Frontal cortex (tissue), 4 donors: ENCODE data around the gene PAGE2B. TPM values are rescaled to one million over a fixed set of nuclear protein-coding genes. Genes with fewer than 3 reads are reported as not detected.
A peak's percentile ranks its signal among the peaks of the same experiment; 100 is the strongest.
"Not testable (repeated sequence)": the region's sequence is repeated elsewhere in the genome, so short reads cannot be mapped to it uniquely, and the experiment has no call there.

Experiments
- DNase-seq, 2 donors: peaks; one replicate each; pipeline ENCODE4 v3.0.0; 2012; ENCODE audit warnings: low spot score in 2 of 2
- FAIRE-seq: peaks from 2 replicates; lab custom pipeline; 2012; peaks lifted over from hg19 to GRCh38; lab: Jason Lieb, UNC
- total RNA-seq: library from RNA; depleted of rRNA; stranded (reverse); fragments of >200 nt; gene quantifications from one replicate; pipeline ENCODE4 v1.2.3, GENCODE V29; 2014
- donor health status: control.
- donor health status: control.
- donor health status: control.

The PAGE2B gene
- not detected for total RNA-seq

DNA sequence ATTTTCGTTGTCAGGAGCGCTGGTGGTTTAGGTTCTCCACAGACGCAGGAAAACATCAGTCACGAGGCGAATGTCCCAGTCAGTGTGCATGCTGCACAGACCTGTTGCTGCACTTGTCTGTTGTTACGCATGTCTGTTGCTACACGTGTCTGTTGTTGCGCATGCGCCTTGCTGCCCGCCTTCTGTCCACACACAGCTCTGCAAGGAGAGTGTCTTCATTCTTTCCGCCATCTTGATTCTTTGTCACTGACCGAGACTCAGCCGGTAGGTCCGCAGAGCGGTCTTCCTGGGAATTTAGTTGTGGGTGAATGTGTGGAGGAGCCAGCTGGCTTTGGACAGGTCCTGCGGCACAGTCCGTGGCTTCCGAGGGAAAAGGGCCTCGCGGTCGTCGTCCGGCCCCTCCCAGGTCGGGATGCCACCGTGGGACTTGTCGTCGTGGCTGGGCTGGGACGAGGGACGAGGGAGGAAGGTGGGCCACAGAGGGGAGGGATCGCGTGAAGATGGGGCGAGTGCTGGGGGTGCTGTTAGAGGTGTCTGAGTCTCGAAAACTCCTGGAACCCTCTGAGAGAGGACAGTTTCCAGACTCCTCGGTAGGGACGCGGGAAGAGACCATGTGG is at the start of gene PAGE2B:
TSS of gene PAGE2B (plus strand) at position 180 of the 617 bp plus-strand sequence. CDS start 1,012 bp downstream, outside the sequence.
- DNase-seq (no peak), FAIRE-seq (no peak)

- FAIRE-seq: no peak
- no peak for DNase-seq
Observed at GRCh38 chrX:55026143-55026542, 48.7 kb upstream of the PAGE2B start.

- FAIRE-seq (no peak), DNase-seq (no peak)
Observed at GRCh38 chrX:55026840-55027239, 48.0 kb upstream of the PAGE2B start.

DNA sequence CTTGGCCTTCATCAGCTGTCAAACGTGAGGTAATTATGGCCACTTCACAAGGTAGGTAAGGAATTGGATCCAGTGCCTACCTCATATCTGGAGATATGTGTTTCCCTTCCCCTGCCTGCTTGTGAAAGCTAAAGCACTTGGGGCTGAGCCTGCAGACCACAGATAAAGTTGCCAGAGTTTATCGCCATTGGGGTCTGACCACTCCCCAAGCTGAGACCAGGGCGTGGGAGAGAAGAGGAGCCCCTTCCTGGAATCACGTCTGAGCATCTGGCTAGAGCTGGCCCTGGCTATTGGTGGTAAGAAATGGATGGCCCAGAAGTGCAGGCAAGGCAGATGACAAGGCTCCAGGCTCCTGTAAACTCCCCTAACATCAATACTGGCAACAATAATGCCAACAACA is 46.8 kb upstream of the PAGE2B start:
- no peak for DNase-seq
- FAIRE-seq: no peak

DNA sequence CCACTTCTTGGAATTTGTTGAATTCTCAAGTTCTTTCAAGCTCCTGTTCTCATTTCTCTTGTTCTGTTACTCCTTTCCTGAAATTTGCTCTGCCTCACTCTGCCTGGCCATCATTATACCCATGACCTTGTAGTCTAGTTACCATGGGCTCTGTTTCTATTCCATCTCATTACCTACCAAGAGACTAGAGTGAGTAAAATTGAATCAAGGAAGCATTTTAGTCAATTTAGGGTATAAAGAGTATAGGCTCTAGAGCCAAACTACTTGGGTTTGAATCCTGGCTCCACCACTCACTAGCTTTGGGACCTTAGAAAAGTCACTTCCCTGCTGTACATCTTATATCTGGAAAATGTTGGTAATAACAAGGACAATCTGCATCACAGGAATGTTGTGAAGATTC is 46.2 kb upstream of the PAGE2B start:
- no peak for FAIRE-seq

DNA sequence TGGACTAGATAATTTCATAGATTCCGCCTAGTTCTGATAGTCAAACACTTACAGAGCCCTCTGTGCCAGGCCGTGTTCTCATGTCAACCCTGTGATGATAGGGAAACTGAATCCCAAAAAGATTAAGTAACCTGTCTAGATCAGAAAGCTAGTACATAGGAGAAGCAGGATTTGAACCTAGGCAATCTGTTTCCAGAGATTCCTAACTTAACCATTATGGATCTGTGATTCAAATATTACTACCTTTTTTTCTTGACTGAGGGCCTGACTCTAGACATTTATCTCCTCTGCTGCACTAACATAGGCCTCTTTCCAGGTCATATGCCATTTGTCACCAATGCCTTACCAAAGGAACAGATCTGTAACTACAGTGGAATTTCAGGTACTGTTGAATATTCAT is 45.5 kb upstream of the PAGE2B start:
- no peak for FAIRE-seq

More for the DNA sequence above, 46.2 kb upstream of the PAGE2B start:
- DNase-seq: no peak

DNA sequence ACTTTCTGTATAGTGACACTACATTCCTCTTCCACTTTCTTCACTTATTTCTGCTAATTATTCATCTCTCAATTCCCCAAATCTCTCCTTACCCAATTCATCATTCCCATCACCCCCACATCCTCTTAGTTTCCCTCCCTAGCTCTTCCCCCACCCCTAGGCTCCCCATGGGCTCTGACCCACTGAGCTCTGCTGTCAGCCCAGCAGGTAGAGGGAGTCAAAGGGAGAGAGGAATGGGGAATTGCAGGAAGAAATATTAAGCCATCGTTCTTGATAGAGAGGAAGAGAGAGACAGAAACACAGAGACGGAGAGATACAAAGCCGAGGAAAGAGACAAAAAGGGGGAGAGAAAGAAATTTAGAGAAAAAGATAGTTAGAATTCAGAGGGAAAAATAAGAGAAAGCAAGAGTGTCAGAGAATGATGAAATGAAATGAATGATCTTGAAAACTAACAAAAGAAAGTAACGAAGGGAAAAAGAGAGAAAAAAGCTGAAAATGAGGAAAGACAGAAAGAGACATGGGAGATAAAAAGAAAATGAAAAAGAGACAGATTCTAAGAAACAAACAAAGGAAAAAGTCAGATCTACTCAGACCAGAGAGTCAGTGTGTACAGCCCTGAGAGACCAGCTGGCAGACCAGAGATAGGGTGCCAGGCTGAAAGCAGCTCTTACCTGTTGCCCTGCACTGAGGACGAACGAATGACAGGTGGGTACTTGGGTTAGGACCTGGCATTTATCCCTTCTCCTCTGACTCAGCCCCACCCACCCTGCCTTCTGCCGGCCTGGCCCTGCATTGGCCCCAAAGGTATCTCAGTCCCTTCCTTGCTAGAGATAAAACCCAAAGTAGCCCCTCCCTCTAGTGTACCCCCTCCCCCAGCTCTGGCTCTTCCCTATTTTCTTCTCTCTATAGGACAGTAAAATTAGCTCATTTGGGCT is 44.3 kb upstream of the PAGE2B start, which contains the start of gene ALAS2:
TSS of gene ALAS2 (minus strand) at position 707 of the 935 bp plus-strand sequence. CDS start 4,977 bp downstream, outside the sequence.
- DNase-seq (no peak), FAIRE-seq (no peak)

More for the DNA sequence above, 45.5 kb upstream of the PAGE2B start:
- no peak for DNase-seq

DNA sequence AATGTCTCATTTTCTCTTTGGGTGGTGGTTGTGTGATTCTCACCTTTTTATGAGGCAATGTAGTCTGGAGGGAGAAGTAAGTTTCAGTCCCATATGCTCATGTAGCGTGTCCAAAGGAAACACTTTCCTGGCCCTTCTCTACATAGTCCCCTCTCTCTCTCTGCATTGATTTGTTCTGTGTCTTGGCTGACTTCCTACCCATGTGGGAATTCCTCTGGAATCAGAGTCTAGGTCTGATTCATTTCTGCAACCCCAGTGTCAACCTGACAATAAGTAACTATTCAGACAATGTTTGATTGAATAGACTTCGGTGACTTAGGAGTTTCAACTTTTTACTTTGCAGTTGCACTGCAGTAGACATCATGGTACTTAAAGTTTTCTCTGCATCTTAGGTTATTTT is 41.4 kb upstream of the PAGE2B start:
- FAIRE-seq: no peak
- no peak for DNase-seq

- no peak for FAIRE-seq
- DNase-seq: no peak
Observed at GRCh38 chrX:55039471-55039870, 35.4 kb upstream of the PAGE2B start.

GRCh38 chrX:55041514-55041913 is 33.3 kb upstream of the PAGE2B start:
- FAIRE-seq: no peak
- no peak for DNase-seq

GRCh38 chrX:55050599-55050998 is 24.2 kb upstream of the PAGE2B start:
- not testable (repeated sequence) for FAIRE-seq, DNase-seq

DNA sequence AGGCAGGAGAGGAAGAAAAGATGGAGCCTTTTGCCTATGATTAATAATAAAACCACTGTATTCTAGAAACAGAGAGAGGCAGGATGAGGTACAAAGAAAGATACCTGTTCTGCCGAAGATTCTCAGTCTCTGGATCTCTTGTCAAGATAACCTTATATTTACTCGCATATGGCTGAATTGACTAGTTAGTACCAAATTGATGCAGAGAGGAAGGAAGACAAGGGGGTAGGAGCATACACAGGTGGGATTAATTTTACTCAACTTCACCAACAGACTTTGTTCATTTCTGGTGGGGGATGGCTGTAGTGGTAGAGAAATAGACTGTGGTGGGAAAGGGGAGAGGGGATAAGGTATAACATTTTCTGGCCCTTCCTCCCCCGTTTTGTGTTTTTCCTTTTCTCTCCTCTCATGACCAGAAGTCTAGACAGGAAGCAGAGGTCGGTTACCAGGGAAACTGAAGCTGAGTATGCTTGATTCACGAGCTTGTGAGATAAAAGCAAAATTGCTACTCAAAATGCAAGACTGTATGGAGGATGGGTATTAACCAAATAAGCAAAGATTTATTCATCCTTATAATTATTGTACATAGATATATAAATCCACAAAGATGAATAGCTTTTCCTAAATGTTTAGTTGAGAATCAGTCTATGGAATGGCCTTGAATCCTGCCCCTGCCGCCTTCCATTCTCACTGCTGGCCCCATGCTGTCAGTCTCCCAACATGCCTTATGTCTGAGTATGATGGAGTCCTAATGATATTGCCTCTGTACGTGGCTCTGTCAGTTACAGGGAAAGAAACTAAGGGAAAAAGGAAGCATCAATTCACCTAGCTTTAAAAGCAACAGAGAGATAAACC is 17.8 kb upstream of the PAGE2B start:
- DNase-seq (no peak), FAIRE-seq (no peak)

- DNase-seq (peak in 1 of 2 donors; percentile 9), FAIRE-seq (peak; percentile 36)
Observed at GRCh38 chrX:55057675-55058249, 17.1 kb upstream of the PAGE2B start.

GRCh38 chrX:55067180-55067579 is 7.7 kb upstream of the PAGE2B start:
- FAIRE-seq, DNase-seq: not testable (repeated sequence)

- no peak for FAIRE-seq
Observed at GRCh38 chrX:55072286-55072685, 2.5 kb upstream of the PAGE2B start.

GRCh38 chrX:55088795-55089489 is 14.1 kb downstream of the PAGE2B start, which contains the start of gene PAGE2:
Gene PAGE2, plus strand, starts transcription at chrX:55089018. Its CDS starts 1,003 bp downstream, at chrX:55090021.
- DNase-seq (no peak), FAIRE-seq (no peak)

More at GRCh38 chrX:55072286-55072685, 2.5 kb upstream of the PAGE2B start:
- DNase-seq: no peak

DNA sequence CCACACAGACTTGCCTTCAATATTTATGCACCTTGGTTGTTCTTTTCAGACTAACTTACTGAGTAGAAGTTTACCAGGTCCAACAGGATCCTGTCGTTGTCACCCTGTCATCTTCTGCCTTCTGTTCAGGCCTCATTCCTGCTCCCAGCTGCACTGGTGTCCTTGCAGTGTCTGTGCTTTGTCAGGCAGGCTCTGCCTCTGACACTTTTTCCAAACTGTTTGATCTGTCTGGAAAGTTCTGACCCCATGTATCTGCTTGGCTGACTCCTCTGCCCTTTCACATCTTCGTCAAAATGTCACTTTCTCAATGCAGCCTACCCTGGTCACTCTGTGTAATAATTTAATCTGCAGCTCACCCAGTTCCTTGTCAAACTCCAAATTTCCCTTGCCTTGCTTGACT is 23.9 kb downstream of the PAGE2B start:
- no peak for DNase-seq
- FAIRE-seq: no peak

DNA sequence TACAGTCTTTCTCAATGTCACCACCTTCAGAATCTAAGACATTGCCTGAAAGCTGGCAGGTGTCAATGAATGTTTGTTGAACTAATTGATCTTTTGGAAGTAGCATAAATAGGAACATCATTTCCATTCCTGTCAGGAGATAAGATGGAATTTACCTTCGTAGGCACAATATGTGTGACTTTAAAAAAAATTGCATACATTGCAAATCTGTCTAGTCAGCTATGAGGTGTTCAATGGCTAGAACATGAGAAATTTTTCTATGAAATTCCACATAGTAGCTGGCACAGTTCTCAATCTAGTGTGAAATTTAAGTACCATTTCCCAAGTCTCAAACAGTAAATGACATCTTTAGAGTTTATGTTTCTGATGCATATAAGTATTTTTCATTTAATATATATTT is 24.3 kb downstream of the PAGE2B start:
- DNase-seq (no peak), FAIRE-seq (no peak)

- FAIRE-seq: no peak
Observed at GRCh38 chrX:55102754-55103153, 27.9 kb downstream of the PAGE2B start.

More at GRCh38 chrX:55102754-55103153, 27.9 kb downstream of the PAGE2B start:
- DNase-seq: no peak
